ENCODE results near the gene RUFY2. TPM values are rescaled to one million over a fixed set of nuclear protein-coding genes. Genes with fewer than 3 reads are reported as not detected.

Gene RUFY2
- polyA plus RNA-seq, 4 donors: 4.5 to 17.2 (median 5.0) TPM

GRCh38 chr10:68302871-68303270 is 104.2 kb downstream of the RUFY2 start:
- Histone ChIP-seq H3K27ac (ENCODE audit: low read depth in 1 of 3, low read length in 2 of 3) (no peak overlapping the region), H3K4me1 (ENCODE audit: control insufficient read depth in 3 of 3, insufficient read depth in 2 of 3, low read depth in 1 of 3, low read length in 2 of 3) (peaks cover 0 to 4% (median 3%) of the 10 kb centered on the region in 3 donors), H3K4me3 (ENCODE audit: low read depth in 1 of 3, low read length in 3 of 3) (no peak overlapping the region), H3K36me3 (ENCODE audit: control insufficient read depth in 3 of 3, insufficient read depth in 2 of 3, low read depth in 1 of 3, low read length in 3 of 3) (peaks cover 0 to 20% (median 0%) of the 10 kb centered on the region in 3 donors), H3K9me3 (ENCODE audit: control insufficient read depth in 2 of 2, insufficient read depth in 1 of 2, low read depth in 1 of 2, low read length in 1 of 2) (no peaks in the 10 kb centered on the region), H3K27me3 (ENCODE audit: control insufficient read depth in 3 of 3, insufficient read depth in 3 of 3, low read length in 3 of 3) (no peaks in the 10 kb centered on the region)
- 59 to 72% (median 63%) methylated on average over 5 of the region's 5 CpGs for WGBS, 3 donors
- DNase-seq (no peak), FAIRE-seq (no peak)

- Histone ChIP-seq H3K27ac (ENCODE audit: low read depth in 1 of 3, low read length in 2 of 3) (no peak overlapping the region), H3K27me3 (ENCODE audit: control insufficient read depth in 3 of 3, insufficient read depth in 3 of 3, low read length in 3 of 3) (no peaks in the 10 kb centered on the region), H3K9me3 (ENCODE audit: control insufficient read depth in 2 of 2, insufficient read depth in 1 of 2, low read depth in 1 of 2, low read length in 1 of 2) (no peaks in the 10 kb centered on the region), H3K4me1 (ENCODE audit: control insufficient read depth in 3 of 3, insufficient read depth in 2 of 3, low read depth in 1 of 3, low read length in 2 of 3) (peaks cover 0 to 4% (median 3%) of the 10 kb centered on the region in 3 donors), H3K36me3 (ENCODE audit: control insufficient read depth in 3 of 3, insufficient read depth in 2 of 3, low read depth in 1 of 3, low read length in 3 of 3) (peaks cover 0 to 23% (median 0%) of the 10 kb centered on the region in 3 donors), H3K4me3 (ENCODE audit: low read depth in 1 of 3, low read length in 3 of 3) (no peak overlapping the region)
- FAIRE-seq: no peak
- 41 to 68% (median 55%) methylated on average over 2 of the region's 2 CpGs for WGBS, 3 donors
- DNase-seq: no peak
Observed at GRCh38 chr10:68302503-68302823, 104.6 kb downstream of the RUFY2 start.

GRCh38 chr10:68301790-68302502 is 105.1 kb downstream of the RUFY2 start:
- whole genome bisulfite sequencing, 3 donors: 38 to 43% (median 38%) methylated on average over 6 of the region's 6 CpGs
- no peak for FAIRE-seq
- DNase-seq: peak; percentile 51 to 68
- Histone ChIP-seq H3K27me3 (ENCODE audit: control insufficient read depth in 3 of 3, insufficient read depth in 3 of 3, low read length in 3 of 3) (no peaks in the 10 kb centered on the region), H3K4me1 (ENCODE audit: control insufficient read depth in 3 of 3, insufficient read depth in 2 of 3, low read depth in 1 of 3, low read length in 2 of 3) (peaks cover 0 to 4% (median 3%) of the 10 kb centered on the region in 3 donors), H3K4me3 (ENCODE audit: low read depth in 1 of 3, low read length in 3 of 3) (no peak overlapping the region), H3K36me3 (ENCODE audit: control insufficient read depth in 3 of 3, insufficient read depth in 2 of 3, low read depth in 1 of 3, low read length in 3 of 3) (peaks cover 0 to 27% (median 5%) of the 10 kb centered on the region in 3 donors), H3K27ac (ENCODE audit: low read depth in 1 of 3, low read length in 2 of 3) (no peak overlapping the region), H3K9me3 (ENCODE audit: control insufficient read depth in 2 of 2, insufficient read depth in 1 of 2, low read depth in 1 of 2, low read length in 1 of 2) (no peaks in the 10 kb centered on the region)

GRCh38 chr10:68301301-68301700 is 105.8 kb downstream of the RUFY2 start:
- H3K9me3 ChIP-seq (ENCODE audit: control insufficient read depth in 2 of 2, insufficient read depth in 1 of 2, low read depth in 1 of 2, low read length in 1 of 2): no peaks in the 10 kb centered on the region
- peaks cover 0 to 4% (median 3%) of the 10 kb centered on the region in 3 donors for H3K4me1 ChIP-seq (ENCODE audit: control insufficient read depth in 3 of 3, insufficient read depth in 2 of 3, low read depth in 1 of 3, low read length in 2 of 3)
- FAIRE-seq: no peak
- H3K27me3 ChIP-seq (ENCODE audit: control insufficient read depth in 3 of 3, insufficient read depth in 3 of 3, low read length in 3 of 3): no peaks in the 10 kb centered on the region
- H3K4me3 ChIP-seq (ENCODE audit: low read depth in 1 of 3, low read length in 3 of 3): no peak overlapping the region
- no peak overlapping the region for H3K27ac ChIP-seq (ENCODE audit: low read depth in 1 of 3, low read length in 2 of 3)
- 60 to 80% (median 79%) methylated on average over 3 of the region's 3 CpGs for WGBS, 3 donors
- H3K36me3 ChIP-seq (ENCODE audit: control insufficient read depth in 3 of 3, insufficient read depth in 2 of 3, low read depth in 1 of 3, low read length in 3 of 3): peaks cover 0 to 31% (median 8%) of the 10 kb centered on the region in 3 donors
- DNase-seq: no peak

- Histone ChIP-seq H3K4me3 (ENCODE audit: low read depth in 1 of 3, low read length in 3 of 3) (no peak overlapping the region), H3K36me3 (ENCODE audit: control insufficient read depth in 3 of 3, insufficient read depth in 2 of 3, low read depth in 1 of 3, low read length in 3 of 3) (peaks cover 0 to 62% (median 16%) of the 10 kb centered on the region in 3 donors), H3K27ac (ENCODE audit: low read depth in 1 of 3, low read length in 2 of 3) (no peak overlapping the region), H3K4me1 (ENCODE audit: control insufficient read depth in 3 of 3, insufficient read depth in 2 of 3, low read depth in 1 of 3, low read length in 2 of 3) (peaks cover 0 to 4% (median 3%) of the 10 kb centered on the region in 3 donors), H3K27me3 (ENCODE audit: control insufficient read depth in 3 of 3, insufficient read depth in 3 of 3, low read length in 3 of 3) (no peaks in the 10 kb centered on the region), H3K9me3 (ENCODE audit: control insufficient read depth in 2 of 2, insufficient read depth in 1 of 2, low read depth in 1 of 2, low read length in 1 of 2) (no peaks in the 10 kb centered on the region)
- DNase-seq (no peak), FAIRE-seq (no peak)
- 70 to 74% (median 73%) methylated on average over 9 of the region's 9 CpGs for WGBS, 3 donors
Observed at GRCh38 chr10:68296843-68297663, 110.0 kb downstream of the RUFY2 start.

Other genes starting within 250 kb of the RUFY2 start
- 1 to 10 TPM in 2 of 4 donors, under 1 TPM in 2; 0.30 to 3.0 (median 1.2) TPM for gene ATOH7, start 175.2 kb downstream of the RUFY2 start, polyA plus RNA-seq
- gene HNRNPH3, start 75.2 kb downstream of the RUFY2 start, polyA plus RNA-seq: 100 to 1,000 TPM; 117 to 229 (median 139) TPM
- 100 to 1,000 TPM in 3 of 4 donors, 10 to 100 TPM in 1; 45.1 to 333 (median 220) TPM for gene PBLD, start 74.3 kb downstream of the RUFY2 start, polyA plus RNA-seq
- gene DNA2, start 64.7 kb upstream of the RUFY2 start, polyA plus RNA-seq: 1 to 10 TPM; 2.2 to 7.8 (median 4.1) TPM
- gene SLC25A16, start 120.2 kb upstream of the RUFY2 start, polyA plus RNA-seq: 10 to 100 TPM in 3 of 4 donors, 1 to 10 TPM in 1; 6.6 to 23.3 (median 17.8) TPM
- 1 to 10 TPM in 1 of 4 donors, under 1 TPM in 2, not detected in 1; under 0.01 to 4.0 (median 0.31) TPM for gene TET1, start 153.1 kb upstream of the RUFY2 start, polyA plus RNA-seq